HG02840 (cell line): Measurements from ENCODE around the gene ASCC1.
"Not testable (repeated sequence)": the region's sequence is repeated elsewhere in the genome, so short reads cannot be mapped to it uniquely, and the experiment has no call there.

Experiments
- ATAC-seq: cut with Tn5 transposase; IDR thresholded peaks from one replicate; pipeline ENCODE4 v1.9.1; 2021; ENCODE audit warnings: mild to moderate bottlenecking, moderate library complexity, moderate number of reproducible peaks; ENCODE audit not compliant: unreplicated experiment, low FRiP score

Gene ASCC1

GRCh38 chr10:72249176-72249862, 33.2 kb upstream of the ASCC1 start:
- ATAC-seq, result not testable (repeated sequence)

GRCh38 chr10:72248468-72249151, 32.5 kb upstream of the ASCC1 start:
- ATAC-seq, result peak; percentile 78

- ATAC-seq, result no peak
These were observed 30.0 kb upstream of the ASCC1 start for GRCh38 chr10:72245949-72246525.

GRCh38 chr10:72244573-72245038, 28.5 kb upstream of the ASCC1 start:
- ATAC-seq, result no peak

GRCh38 chr10:72243822-72244437, 27.9 kb upstream of the ASCC1 start:
- no peak for ATAC-seq

DNA sequence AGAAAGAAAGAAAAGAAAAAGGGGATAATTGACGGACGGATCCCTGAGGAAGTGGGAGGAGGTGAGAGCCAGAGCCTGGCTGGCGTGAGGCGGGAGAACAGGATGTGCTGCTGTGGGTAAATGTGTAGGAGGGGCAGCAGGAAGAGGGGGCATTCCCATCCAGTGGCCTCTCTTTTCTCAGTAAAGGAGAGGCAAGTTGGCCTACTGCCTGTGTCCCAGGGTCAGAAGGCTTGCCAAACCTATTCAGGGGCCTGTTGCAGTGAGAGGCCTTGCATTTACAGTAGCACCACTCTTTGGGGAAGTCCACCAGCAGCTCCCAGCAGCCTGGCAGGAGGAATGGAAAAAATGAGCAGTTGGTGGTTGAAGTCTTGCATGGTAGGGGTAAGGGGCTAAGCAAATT, 26.6 kb upstream of the ASCC1 start:
- no peak for ATAC-seq

GRCh38 chr10:72241691-72242252, 25.7 kb upstream of the ASCC1 start:
- ATAC-seq, result no peak

DNA sequence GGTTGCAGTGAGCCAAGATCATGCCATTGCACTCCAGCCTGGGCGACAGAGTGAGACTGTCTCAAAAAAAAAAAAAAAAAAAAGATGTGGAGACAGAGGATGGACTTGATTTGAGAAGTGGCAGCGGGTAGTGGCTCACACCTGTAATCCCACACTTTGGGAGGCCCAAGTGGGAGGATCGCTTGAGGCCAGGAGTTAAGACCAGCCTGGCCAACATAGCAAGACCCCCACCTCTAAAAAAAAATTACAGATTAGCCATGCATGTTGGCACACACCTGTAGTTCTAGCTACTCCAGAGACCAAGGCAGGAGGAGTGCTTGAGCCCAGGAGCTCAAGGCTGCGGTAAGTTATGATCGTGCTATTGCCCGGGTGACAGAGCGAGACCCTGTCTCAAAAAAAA, 24.3 kb upstream of the ASCC1 start:
- no peak for ATAC-seq

DNA sequence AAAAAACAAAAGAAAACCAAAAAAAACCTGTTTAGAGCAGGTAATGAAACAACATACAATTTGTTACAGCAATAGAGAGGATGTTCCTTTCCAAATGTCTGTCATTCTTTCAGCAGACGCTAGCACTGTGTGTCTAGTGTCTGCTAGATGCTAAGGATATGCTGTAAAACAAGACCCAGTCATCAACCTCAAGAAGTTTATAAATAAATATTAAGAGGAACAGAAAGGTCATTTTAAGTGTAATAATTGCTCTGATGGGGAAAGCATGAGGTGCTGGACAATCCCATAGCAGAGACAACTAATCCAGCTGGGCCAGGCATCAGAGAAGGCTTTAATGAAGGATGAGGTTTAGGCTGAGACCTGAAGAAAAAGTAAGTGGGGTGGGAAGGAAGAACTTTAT, 23.3 kb upstream of the ASCC1 start:
- no peak for ATAC-seq

- ATAC-seq, result no peak
These were observed 22.5 kb upstream of the ASCC1 start for GRCh38 chr10:72238392-72239175.

- ATAC-seq, result no peak
These were observed 19.6 kb upstream of the ASCC1 start for GRCh38 chr10:72235544-72236279.

DNA sequence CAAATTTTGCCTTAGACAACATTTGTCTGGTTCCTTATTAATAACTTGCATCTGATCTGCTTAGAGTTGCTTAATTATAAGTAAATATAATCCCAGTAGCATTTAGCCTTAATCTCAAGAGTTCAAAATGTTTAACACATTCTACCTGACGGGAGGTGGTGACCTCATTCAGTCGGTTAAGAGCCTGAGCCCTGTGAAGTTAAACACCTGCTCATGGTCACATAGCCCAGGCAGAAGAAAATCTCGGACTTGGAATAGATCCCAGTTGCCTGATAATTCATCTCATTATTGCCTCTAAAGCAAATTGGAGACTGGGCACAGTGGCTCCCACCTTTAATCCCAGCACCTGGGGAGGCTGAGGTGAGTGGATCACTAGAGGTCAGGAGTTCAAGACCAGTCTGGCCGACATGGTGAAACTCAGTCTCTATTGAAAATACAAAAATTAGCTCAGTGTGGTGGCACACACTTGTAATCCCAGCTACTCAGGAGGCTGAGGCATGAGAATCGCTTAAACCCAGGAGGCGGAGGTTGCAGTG, 18.6 kb upstream of the ASCC1 start:
- ATAC-seq, result no peak

DNA sequence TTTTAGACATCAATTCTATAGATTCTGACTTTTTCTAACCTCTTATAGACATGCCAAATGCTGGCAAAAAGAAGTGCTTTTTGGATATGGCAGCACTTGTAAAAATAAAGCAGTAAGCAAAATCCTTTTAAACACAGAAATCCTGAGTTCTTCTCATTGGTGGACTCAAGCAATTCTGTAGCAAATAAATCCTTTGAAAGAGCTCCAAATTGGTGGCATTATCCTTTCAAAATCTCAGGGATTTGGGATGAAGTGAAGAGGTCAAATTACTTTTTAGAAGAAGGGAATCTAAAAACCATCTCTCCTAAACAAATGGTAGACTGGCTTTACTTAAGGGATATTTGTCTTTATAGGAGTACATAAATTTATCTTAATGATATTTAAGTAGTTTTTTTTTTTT, 17.5 kb upstream of the ASCC1 start:
- no peak for ATAC-seq

GRCh38 chr10:72229261-72230251, 13.5 kb upstream of the ASCC1 start:
- ATAC-seq, result no peak

- no peak for ATAC-seq
These were observed 12.3 kb upstream of the ASCC1 start for GRCh38 chr10:72228318-72228751.

DNA sequence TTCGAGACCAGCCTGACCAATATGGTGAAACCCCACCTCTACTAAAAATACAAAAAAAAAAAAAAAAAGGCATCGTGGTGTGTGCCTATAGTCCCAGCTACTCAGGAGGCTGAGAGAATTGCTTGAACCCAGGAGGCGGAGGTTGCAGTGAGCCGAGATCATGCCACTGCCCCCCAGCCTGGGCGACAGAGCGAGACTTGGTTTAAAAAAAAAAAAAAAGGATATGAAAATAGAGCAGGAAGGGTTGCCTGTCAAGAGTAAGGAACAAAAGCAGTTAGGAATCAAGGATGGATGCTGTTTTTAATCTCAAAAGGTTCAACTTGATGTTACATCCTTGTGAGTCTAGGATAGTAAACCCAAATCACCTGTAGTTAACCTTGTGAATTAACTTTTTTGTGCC, 11.8 kb upstream of the ASCC1 start:
- no peak for ATAC-seq

DNA sequence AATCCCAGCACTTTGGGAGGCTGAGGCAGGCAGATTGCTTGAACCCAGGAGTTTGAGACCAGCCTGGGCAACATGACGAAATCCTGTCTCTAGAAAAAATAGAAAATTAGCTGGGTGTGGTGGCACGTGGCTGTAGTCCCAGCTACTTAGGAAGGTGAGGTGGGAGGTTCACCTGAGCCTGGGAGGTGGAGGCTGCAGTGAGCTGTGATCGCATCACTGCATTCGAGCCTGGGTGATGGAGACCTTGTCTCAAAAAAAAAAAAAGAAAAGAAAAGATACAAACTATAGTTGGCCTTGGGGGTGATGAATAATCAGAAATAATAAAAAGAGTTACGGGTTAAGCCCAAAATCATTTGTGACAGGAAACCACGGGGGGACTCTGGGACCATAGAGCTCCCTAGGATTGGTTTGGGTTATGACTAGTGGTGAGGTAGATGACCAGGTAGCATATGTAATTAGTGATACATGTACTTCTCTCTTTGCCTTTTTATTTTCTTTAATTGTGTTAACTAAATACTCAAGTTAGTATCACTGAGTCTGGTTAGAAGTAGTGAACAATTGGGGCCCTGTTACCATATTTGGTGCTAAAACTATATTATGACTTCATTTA, 10.4 kb upstream of the ASCC1 start:
- ATAC-seq, result no peak

GRCh38 chr10:72224191-72224590, 8.1 kb upstream of the ASCC1 start:
- not testable (repeated sequence) for ATAC-seq
